Measurements from ENCODE around the gene ZNF275.
"Not testable (repeated sequence)": the region's sequence is repeated elsewhere in the genome, so short reads cannot be mapped to it uniquely, and the experiment has no call there.

The ZNF275 gene

GRCh38 chrX:153333821-153334653 lies at the start of gene ZNF275:
Gene ZNF275, plus strand, starts transcription at chrX:153334153. Its CDS starts 2,527 bp downstream, at chrX:153336680.
- DNase-seq, result peak; percentile 90

- not testable (repeated sequence) for DNase-seq
Observed at GRCh38 chrX:153285678-153286077, 48.3 kb upstream of the ZNF275 start.

GRCh38 chrX:153288807-153289206 lies 45.1 kb upstream of the ZNF275 start:
- DNase-seq, result not testable (repeated sequence)

- DNase-seq, result not testable (repeated sequence)
Observed at GRCh38 chrX:153293485-153294071, 40.4 kb upstream of the ZNF275 start.

GRCh38 chrX:153297376-153297775 lies 36.6 kb upstream of the ZNF275 start:
- no peak for DNase-seq

- no peak for DNase-seq
Observed at GRCh38 chrX:153299855-153300254, 34.1 kb upstream of the ZNF275 start.

GRCh38 chrX:153301746-153302145 lies 32.2 kb upstream of the ZNF275 start:
- no peak for DNase-seq

GRCh38 chrX:153302796-153303195 lies 31.2 kb upstream of the ZNF275 start:
- no peak for DNase-seq

- no peak for DNase-seq
Observed at GRCh38 chrX:153303276-153304262, 30.4 kb upstream of the ZNF275 start.

GRCh38 chrX:153304988-153305736 lies 28.8 kb upstream of the ZNF275 start:
- DNase-seq, result no peak

GRCh38 chrX:153305972-153306371 lies 28.0 kb upstream of the ZNF275 start:
- DNase-seq, result no peak

- no peak for DNase-seq
Observed at GRCh38 chrX:153306527-153307115, 27.3 kb upstream of the ZNF275 start.

- DNase-seq, result no peak
Observed at GRCh38 chrX:153307276-153308178, 26.4 kb upstream of the ZNF275 start.

GRCh38 chrX:153310901-153311300 lies 23.1 kb upstream of the ZNF275 start:
- DNase-seq, result no peak

GRCh38 chrX:153312041-153312440 lies 21.9 kb upstream of the ZNF275 start:
- no peak for DNase-seq

- no peak for DNase-seq
Observed at GRCh38 chrX:153312842-153313241, 21.1 kb upstream of the ZNF275 start.

GRCh38 chrX:153317306-153317705 lies 16.6 kb upstream of the ZNF275 start:
- DNase-seq, result no peak

GRCh38 chrX:153317996-153318722 lies 15.8 kb upstream of the ZNF275 start:
- DNase-seq, result no peak

GRCh38 chrX:153318811-153319210 lies 15.1 kb upstream of the ZNF275 start:
- no peak for DNase-seq

Data from CD4-positive, alpha-beta T cell treated with Interleukin-17A for 4 hours (primary cell).